Body of pancreas (tissue), 4 donors: Measurements from ENCODE around the gene MARS2. TPM values are rescaled to one million over a fixed set of nuclear protein-coding genes. Genes with fewer than 3 reads are reported as not detected.
"Not testable (repeated sequence)": the region's sequence is repeated elsewhere in the genome, so short reads cannot be mapped to it uniquely, and the experiment has no call there.

Experiments
- ATAC-seq: fragments of 150-250 bp; one replicate; pipeline ENCODE4 v1.9.1; 2016
- DNase-seq, 4 donors: peaks; one replicate each; pipeline ENCODE4 v3.0.0-alpha.2; 2019
- H3K27ac ChIP-seq, 4 donors: fragments of 200-600 bp; sonication (generic); 1 replicate in 3 of 4; 2 replicates in 1 of 4; pipeline versions ENCODE4 v1.5.1 to v1.6.1; 2016 to 2019; ENCODE audit warnings: mild to moderate bottlenecking in 1 of 4, mixed read lengths in 1 of 4, moderate library complexity in 1 of 4
- H3K27me3 ChIP-seq, 2 donors: fragments of 200-600 bp; sonication (generic); one replicate each; pipeline ENCODE4 v1.6.0; 2016; ENCODE audit warnings: mild to moderate bottlenecking in 1 of 2
- H3K36me3 ChIP-seq, 2 donors: fragments of 200-600 bp; sonication (generic); replicated peaks in 1 of 2; 2 replicates each; pipeline ENCODE4 v1.5.1; 2016; ENCODE audit warnings: low read depth in 2 of 2; ENCODE audit not compliant: insufficient read depth in 1 of 2
- H3K4me1 ChIP-seq: fragments of 200-600 bp; sonication (generic); one replicate; pipeline ENCODE4 v1.6.0; 2016
- H3K4me3 ChIP-seq, 2 donors: fragments of 200-600 bp; sonication (generic); 1 replicate in 1 of 2; 2 replicates in 1 of 2; pipeline ENCODE4 v1.5.1; 2016 to 2019
- H3K9me3 ChIP-seq, 3 donors: fragments of 200-600 bp; sonication (generic); 1 replicate in 2 of 3; 2 replicates in 1 of 3; pipeline ENCODE4 v1.5.1; 2016
- POLR2A ChIP-seq, 3 donors: fragments of 450-650 bp; IDR thresholded peaks; one replicate each; pipeline ENCODE4 v1.6.1; 2016; ENCODE audit warnings: antibody characterized with exemption in 3 of 3, mild to moderate bottlenecking in 2 of 3
- WGBS, 2 donors: methylation state at CpG; one replicate each; pipeline ENCODE4 v1.1.5; 2017; 5-methylcytosine and 5-hydroxymethylcytosine counted together
- intact Hi-C: fragments of 100-400 bp; cut with DNase I; formaldehyde crosslinking; loops from one replicate; pipeline ENCODE4 v1.15.1; 2023
- total RNA-seq, 2 donors: library from RNA; depleted of rRNA; stranded (reverse); fragments of >200 nt; gene quantifications; one replicate each; pipeline ENCODE4 v1.1.0, GENCODE V29; 2016
- TF ChIP-seq, protein P1 (sequence below), 7 experiments: fragments of 450-650 bp in 4 of 7; fragments of 200-600 bp in 3 of 7; sonication (generic) in 3 of 7; IDR thresholded peaks; one replicate each; pipeline ENCODE4 v1.5.1; 2016 to 2019; ENCODE audit warnings: antibody characterized with exemption in 7 of 7

Gene MARS2
- total RNA-seq, 2 donors from 2014 or later: 6.5 to 12.2 TPM

DNA sequence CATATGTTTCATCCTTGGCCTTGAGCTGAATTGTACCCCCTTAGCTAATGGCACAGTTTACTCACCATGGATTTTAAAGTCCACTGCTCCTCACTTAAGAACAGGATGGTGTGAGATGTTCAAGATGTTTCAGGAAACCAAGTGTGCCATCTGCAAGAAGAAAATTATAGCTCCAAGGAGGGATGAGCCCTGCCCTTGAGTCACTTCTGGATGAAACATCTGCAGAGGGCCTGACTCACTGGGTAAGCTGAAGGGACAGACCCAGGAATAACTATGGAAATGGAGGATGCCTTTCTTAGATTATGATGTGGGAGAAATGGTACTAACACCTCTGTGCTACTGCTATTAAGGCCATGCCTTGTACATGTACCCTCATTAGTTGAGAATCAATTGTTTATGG is 6.4 kb downstream of the MARS2 start:
- DNase-seq (no peak), ATAC-seq (no peak)
- Histone ChIP-seq H3K27ac (no peak overlapping the region), H3K27me3 (no peaks in the 10 kb centered on the region), H3K9me3 (no peaks in the 10 kb centered on the region), H3K4me3 (no peak overlapping the region), H3K36me3 (no peaks in the 10 kb centered on the region), H3K4me1 (peaks cover 22% of the 10 kb centered on the region)
- no peak for TF ChIP-seq POLR2A (IDR thresholded peaks at IDR 0.05)
- TF ChIP-seq, protein P1, sequence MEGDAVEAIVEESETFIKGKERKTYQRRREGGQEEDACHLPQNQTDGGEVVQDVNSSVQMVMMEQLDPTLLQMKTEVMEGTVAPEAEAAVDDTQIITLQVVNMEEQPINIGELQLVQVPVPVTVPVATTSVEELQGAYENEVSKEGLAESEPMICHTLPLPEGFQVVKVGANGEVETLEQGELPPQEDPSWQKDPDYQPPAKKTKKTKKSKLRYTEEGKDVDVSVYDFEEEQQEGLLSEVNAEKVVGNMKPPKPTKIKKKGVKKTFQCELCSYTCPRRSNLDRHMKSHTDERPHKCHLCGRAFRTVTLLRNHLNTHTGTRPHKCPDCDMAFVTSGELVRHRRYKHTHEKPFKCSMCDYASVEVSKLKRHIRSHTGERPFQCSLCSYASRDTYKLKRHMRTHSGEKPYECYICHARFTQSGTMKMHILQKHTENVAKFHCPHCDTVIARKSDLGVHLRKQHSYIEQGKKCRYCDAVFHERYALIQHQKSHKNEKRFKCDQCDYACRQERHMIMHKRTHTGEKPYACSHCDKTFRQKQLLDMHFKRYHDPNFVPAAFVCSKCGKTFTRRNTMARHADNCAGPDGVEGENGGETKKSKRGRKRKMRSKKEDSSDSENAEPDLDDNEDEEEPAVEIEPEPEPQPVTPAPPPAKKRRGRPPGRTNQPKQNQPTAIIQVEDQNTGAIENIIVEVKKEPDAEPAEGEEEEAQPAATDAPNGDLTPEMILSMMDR (IDR thresholded peaks at IDR 0.05): no peak
- intact Hi-C loops: no loop called here

DNA sequence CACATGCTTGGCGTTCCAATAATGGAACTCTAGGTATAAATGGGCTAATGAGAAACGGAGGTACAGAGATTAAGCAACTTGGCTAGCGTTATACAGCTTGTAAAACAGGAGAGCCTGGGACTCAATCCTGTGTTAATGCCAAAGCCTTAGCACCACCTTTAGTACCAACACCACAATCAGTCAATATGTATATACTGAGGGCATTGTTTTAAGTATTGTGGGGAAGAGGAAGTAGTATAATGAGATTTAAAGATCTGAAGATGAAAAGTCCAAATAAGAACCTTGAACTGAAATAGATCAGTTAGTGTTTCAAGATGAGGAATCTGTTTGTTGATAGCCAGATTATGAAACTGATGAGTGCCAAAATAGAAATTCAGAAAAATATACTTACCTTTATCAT is 8.1 kb downstream of the MARS2 start:
- Histone ChIP-seq H3K9me3 (no peaks in the 10 kb centered on the region), H3K36me3 (no peaks in the 10 kb centered on the region), H3K4me1 (peaks cover 8% of the 10 kb centered on the region), H3K4me3 (no peak overlapping the region), H3K27me3 (no peaks in the 10 kb centered on the region), H3K27ac (no peak overlapping the region)
- TF ChIP-seq, protein P1 (IDR thresholded peaks at IDR 0.05): no peak
- TF ChIP-seq POLR2A (IDR thresholded peaks at IDR 0.05): no peak
- no peak for ATAC-seq
- no peak for DNase-seq
- intact Hi-C loops: no loop called here
- 86 to 90% methylated on average over 3 of the region's 3 CpGs for WGBS, 2 donors

DNA sequence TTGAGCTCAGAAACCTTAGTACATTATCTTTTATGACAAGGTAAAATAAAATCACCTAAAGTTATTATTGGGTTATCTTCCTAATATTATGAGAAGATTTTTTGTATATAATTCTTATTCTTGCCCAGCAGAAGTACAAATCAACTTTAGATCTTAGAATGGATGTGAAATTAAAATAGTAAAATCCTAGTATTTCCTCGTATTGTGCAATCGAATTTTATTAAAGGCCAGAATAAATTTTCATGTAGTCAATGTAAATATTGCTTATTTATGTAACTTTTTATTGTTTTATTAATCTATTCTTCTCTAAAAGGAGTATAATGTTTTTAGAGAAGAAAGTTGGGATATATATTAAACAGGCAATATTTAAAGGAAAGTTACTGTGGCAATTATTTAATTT is 12.7 kb downstream of the MARS2 start:
- Histone ChIP-seq H3K36me3 (no peaks in the 10 kb centered on the region), H3K27ac (no peak overlapping the region), H3K4me3 (no peak overlapping the region), H3K27me3 (no peaks in the 10 kb centered on the region), H3K4me1 (no peaks in the 10 kb centered on the region), H3K9me3 (no peaks in the 10 kb centered on the region)
- no peak for TF ChIP-seq POLR2A (IDR thresholded peaks at IDR 0.05)
- TF ChIP-seq, protein P1 (IDR thresholded peaks at IDR 0.05): no peak
- intact Hi-C loops: no loop called here
- ATAC-seq: no peak
- no peak for DNase-seq
- WGBS, 2 donors: 87 to 90% methylated on average over 2 of the region's 2 CpGs

DNA sequence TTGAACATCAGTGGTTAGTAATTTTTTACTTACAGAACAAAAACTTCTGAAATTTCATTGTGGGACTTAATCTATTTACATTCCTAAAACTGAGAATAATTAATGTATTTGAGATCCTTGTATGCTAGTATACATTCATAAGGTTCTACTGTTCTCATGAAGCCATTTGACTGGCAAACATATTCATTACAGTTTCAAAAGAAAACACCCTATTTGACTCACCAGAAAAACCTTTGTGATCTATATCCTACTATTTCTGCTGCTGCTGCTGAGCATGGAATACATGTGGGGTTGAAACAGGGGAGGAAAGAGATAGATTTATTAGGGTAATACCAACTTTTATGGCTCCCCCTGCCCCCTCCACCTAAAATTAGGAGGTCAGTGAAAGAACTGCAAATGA is 21.8 kb downstream of the MARS2 start:
- H3K4me3 ChIP-seq: no peak overlapping the region

DNA sequence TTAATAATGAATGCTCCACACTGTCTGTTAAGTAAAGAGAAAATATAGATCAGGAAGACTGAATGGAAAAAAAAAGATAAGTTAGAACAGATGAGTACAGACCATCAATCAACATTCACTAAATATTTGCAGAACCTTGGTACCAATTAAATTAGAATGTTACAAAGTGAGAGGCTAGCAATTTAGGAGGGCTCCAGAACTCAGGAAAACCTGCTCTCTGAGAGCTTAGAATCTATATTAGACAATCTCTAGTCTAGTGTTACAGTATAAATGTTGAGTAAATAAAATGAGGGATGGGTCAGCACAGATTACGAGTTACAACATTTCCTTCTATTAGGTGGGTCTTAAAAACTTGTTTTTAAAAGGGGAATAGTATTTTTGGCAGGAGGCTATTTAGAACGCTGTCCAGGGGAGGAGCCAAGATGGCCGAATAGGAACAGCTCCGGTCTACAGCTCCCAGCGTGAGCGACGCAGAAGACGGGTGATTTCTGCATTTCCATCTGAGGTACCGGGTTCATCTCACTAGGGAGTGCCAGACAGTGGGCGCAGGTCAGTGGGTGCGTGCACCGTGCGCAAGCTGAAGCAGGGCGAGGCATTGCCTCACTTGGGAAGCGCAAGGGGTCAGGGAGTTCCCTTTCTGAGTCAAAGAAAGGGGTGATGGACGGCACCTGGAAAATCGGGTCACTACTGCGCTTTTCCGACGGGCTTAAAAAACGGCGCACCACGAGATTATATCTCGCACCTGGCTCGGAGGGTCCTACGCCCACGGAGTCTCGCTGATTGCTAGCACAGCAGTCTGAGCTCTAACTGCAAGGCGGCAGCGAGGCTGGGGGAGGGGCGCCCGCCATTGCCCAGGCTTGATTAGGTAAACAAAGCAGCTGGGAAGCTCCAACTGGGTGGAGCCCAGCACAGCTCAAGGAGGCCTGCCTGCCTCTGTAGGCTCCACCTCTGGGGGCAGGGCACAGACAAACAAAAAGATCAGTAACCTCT is 23.7 kb downstream of the MARS2 start:
- H3K9me3 ChIP-seq, H3K4me1 ChIP-seq, H3K27ac ChIP-seq, H3K36me3 ChIP-seq, ATAC-seq, intact Hi-C loops, H3K27me3 ChIP-seq, DNase-seq, H3K4me3 ChIP-seq: not testable (repeated sequence)
- WGBS, 2 donors: 81 to 92% methylated on average over 18 to 25 of the region's 32 CpGs

More for the DNA sequence above, 21.8 kb downstream of the MARS2 start:
- no peak for TF ChIP-seq POLR2A (IDR thresholded peaks at IDR 0.05)
- TF ChIP-seq, protein P1 (IDR thresholded peaks at IDR 0.05): no peak
- ATAC-seq (no peak), DNase-seq (no peak)
- Histone ChIP-seq H3K9me3 (no peaks in the 10 kb centered on the region), H3K36me3 (no peaks in the 10 kb centered on the region), H3K4me1 (no peaks in the 10 kb centered on the region), H3K27ac (no peak overlapping the region), H3K27me3 (no peaks in the 10 kb centered on the region)
- intact Hi-C loops: no loop called here
